Karpas-422 (cell line): ENCODE data around the gene TNFSF18. TPM values are rescaled to one million over a fixed set of nuclear protein-coding genes. Genes with fewer than 3 reads are reported as not detected.
"Not testable (repeated sequence)": the region's sequence is repeated elsewhere in the genome, so short reads cannot be mapped to it uniquely, and the experiment has no call there.

Experiments
- DNase-seq: peaks from one replicate; pipeline ENCODE4 v3.0.0-alpha.2; 2015
- H2AFZ ChIP-seq: fragments of 200-600 bp; sonication (generic); 2 replicates; pipeline ENCODE4 v1.6.1; 2014; ENCODE audit warnings: antibody characterized with exemption, low read length, mixed read lengths
- H3K27ac ChIP-seq: fragments of 200-600 bp; sonication (generic); 2 replicates; pipeline ENCODE4 v1.5.1; 2014; ENCODE audit warnings: mild to moderate bottlenecking, low read length, moderate library complexity
- H3K27me3 ChIP-seq: fragments of 200-600 bp; sonication (generic); 2 replicates; pipeline ENCODE4 v1.6.1; 2014; ENCODE audit warnings: low read length, mixed read lengths
- H3K36me3 ChIP-seq: fragments of 200-600 bp; sonication (generic); 2 replicates; pipeline ENCODE4 v1.6.1; 2014; ENCODE audit warnings: low read length, mixed read lengths; ENCODE audit not compliant: insufficient read depth
- H3K4me1 ChIP-seq: fragments of 200-600 bp; sonication (generic); 2 replicates; pipeline ENCODE4 v1.6.1; 2014; ENCODE audit warnings: mild to moderate bottlenecking, low read length, mixed read lengths
- H3K4me2 ChIP-seq: fragments of 200-600 bp; sonication (generic); 2 replicates; pipeline ENCODE4 v1.6.1; 2014; ENCODE audit warnings: low read length, low read depth, mild to moderate bottlenecking; ENCODE audit not compliant: poor library complexity, severe bottlenecking
- H3K4me3 ChIP-seq: fragments of 200-600 bp; sonication (generic); 2 replicates; pipeline ENCODE4 v1.5.1; 2014; ENCODE audit warnings: mild to moderate bottlenecking, antibody characterized with exemption, low read length, mixed read lengths
- H3K79me2 ChIP-seq: fragments of 200-600 bp; sonication (generic); 2 replicates; pipeline ENCODE4 v1.6.1; 2014; ENCODE audit warnings: mild to moderate bottlenecking, low read length, mixed read lengths
- H3K9ac ChIP-seq: fragments of 200-600 bp; sonication (generic); 2 replicates; pipeline ENCODE4 v1.6.0; 2014; ENCODE audit warnings: low read length
- H3K9me2 ChIP-seq: fragments of 200-600 bp; sonication (generic), shearing (Covaris generic); replicated peaks from 2 replicates; pipeline ENCODE4 v1.6.0; 2014; ENCODE audit warnings: mild to moderate bottlenecking, low read length, moderate library complexity; ENCODE audit not compliant: insufficient read depth
- H3K9me3 ChIP-seq: fragments of 300-700, 200-600 bp; sonication (generic); 2 replicates; pipeline ENCODE4 v1.6.1; 2014; ENCODE audit warnings: low read length, mixed read lengths
- H4K20me1 ChIP-seq: fragments of 200-600 bp; sonication (generic); 2 replicates; pipeline ENCODE4 v1.6.1; 2014; ENCODE audit warnings: mild to moderate bottlenecking, antibody characterized with exemption, low read length, low read depth; ENCODE audit not compliant: insufficient read depth
- total RNA-seq: library from RNA; depleted of rRNA; stranded (reverse); fragments of >200 nt; shearing (Covaris generic); gene quantifications from 2 replicates; pipeline ENCODE4 v1.2.3, GENCODE V29; 2014; ENCODE audit warnings: low replicate concordance

The TNFSF18 gene
- total RNA-seq, 1 experiment from 2014 or later = not detected

DNA sequence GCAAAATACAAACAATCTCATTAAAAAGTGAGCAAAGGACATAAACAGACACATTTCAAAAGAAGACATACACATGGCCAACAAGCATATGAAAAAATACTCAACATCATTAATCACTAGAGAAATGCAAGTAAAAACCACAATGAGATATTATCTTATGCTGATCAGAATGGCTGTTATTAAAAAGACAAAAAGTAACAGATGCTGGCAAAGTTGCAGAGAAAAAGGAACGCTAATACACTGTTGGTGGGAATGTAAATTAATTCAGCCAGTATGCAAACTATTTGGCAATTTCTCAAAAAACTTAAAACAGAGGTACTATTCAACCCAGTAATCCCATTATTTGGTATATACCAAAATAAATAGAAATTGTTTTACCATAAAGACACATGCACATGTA is 32.2 kb upstream of the TNFSF18 start:
- no peak overlapping the region for H3K27ac ChIP-seq

DNA sequence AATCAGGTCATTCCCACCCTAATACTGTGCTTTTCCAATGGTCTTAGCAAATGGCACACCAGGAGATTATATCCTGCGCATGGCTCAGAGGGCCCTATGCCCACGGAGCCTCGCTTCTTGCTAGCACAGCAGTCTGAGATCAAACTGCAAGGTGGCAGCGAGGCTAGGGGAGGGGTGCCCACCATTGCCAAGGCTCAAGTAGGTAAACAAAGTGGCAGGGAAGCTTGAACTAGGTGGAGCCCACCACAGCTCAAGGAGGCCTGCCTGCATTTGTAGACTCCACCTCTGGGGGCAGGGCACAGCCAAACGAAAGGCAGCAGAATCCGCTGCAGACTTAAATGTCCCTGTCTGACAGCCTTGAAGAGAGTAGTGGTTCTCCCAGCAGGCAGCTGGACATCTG is 23.5 kb upstream of the TNFSF18 start:
- H3K9me3 ChIP-seq, H3K4me2 ChIP-seq, H3K4me1 ChIP-seq, H3K9ac ChIP-seq, H3K79me2 ChIP-seq, H3K9me2 ChIP-seq, H2AFZ ChIP-seq, DNase-seq, H3K4me3 ChIP-seq, H3K36me3 ChIP-seq, H3K27me3 ChIP-seq, H4K20me1 ChIP-seq, H3K27ac ChIP-seq: not testable (repeated sequence)

More for the DNA sequence above, 32.2 kb upstream of the TNFSF18 start:
- Histone ChIP-seq H3K9me2 (no peaks in the 10 kb centered on the region), H3K27me3 (no peaks in the 10 kb centered on the region), H3K4me2 (no peak overlapping the region), H3K9ac (no peak overlapping the region), H2AFZ (no peak overlapping the region), H3K4me1 (no peaks in the 10 kb centered on the region), H3K36me3 (no peaks in the 10 kb centered on the region), H4K20me1 (no peaks in the 10 kb centered on the region), H3K9me3 (no peaks in the 10 kb centered on the region), H3K4me3 (no peak overlapping the region), H3K79me2 (no peaks in the 10 kb centered on the region)
- DNase-seq = no peak

DNA sequence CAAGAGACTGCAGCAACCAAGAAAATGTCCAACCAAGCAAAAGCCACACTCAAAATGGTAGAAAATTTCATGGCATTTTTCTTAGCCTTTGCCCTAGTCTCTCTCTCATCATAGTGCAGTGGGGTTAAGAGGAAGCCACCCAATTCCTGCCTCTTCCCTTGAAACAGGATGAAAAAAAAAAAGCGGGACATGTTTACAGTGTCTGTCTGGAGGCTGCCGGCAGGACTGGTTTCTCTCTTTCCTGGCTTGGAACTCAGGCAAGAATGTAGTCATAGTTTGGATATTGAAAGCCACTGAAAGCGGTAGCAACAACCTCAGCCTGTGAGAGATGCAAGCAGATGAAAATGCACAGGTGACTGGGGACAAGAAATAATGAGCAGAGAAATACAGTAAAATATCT is 13.3 kb upstream of the TNFSF18 start:
- Histone ChIP-seq H3K36me3 (no peaks in the 10 kb centered on the region), H3K4me3 (no peak overlapping the region), H3K9me3 (no peaks in the 10 kb centered on the region), H3K27me3 (no peaks in the 10 kb centered on the region), H3K9me2 (no peaks in the 10 kb centered on the region), H3K4me1 (no peaks in the 10 kb centered on the region), H4K20me1 (no peaks in the 10 kb centered on the region), H3K9ac (no peak overlapping the region), H3K4me2 (no peak overlapping the region), H3K79me2 (no peaks in the 10 kb centered on the region), H2AFZ (no peak overlapping the region), H3K27ac (no peak overlapping the region)
- no peak for DNase-seq

DNA sequence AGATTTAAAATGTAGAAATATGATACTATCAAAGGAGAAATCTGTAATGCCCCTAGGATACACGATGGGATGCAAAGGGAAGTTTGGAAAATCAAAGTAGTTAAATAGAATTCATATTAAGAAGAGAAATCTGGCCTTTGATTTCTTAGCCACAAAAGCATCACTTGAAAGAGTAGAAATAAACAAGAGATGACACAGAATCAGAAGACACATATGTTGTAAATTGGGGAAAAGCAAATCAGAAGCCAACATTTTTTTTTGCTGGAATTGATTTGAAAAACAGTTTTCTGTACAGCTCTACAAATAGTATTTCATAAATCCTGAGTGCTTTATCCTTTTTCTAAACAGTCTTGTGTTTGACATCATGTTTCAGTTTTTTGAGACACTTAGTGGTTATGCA is 12.4 kb upstream of the TNFSF18 start:
- no peak for DNase-seq
- Histone ChIP-seq H3K9me3 (no peaks in the 10 kb centered on the region), H3K4me2 (no peak overlapping the region), H3K9me2 (no peaks in the 10 kb centered on the region), H3K36me3 (no peaks in the 10 kb centered on the region), H4K20me1 (no peaks in the 10 kb centered on the region), H2AFZ (no peak overlapping the region), H3K79me2 (no peaks in the 10 kb centered on the region), H3K4me1 (no peaks in the 10 kb centered on the region), H3K4me3 (no peak overlapping the region), H3K9ac (no peak overlapping the region), H3K27me3 (no peaks in the 10 kb centered on the region), H3K27ac (no peak overlapping the region)

DNA sequence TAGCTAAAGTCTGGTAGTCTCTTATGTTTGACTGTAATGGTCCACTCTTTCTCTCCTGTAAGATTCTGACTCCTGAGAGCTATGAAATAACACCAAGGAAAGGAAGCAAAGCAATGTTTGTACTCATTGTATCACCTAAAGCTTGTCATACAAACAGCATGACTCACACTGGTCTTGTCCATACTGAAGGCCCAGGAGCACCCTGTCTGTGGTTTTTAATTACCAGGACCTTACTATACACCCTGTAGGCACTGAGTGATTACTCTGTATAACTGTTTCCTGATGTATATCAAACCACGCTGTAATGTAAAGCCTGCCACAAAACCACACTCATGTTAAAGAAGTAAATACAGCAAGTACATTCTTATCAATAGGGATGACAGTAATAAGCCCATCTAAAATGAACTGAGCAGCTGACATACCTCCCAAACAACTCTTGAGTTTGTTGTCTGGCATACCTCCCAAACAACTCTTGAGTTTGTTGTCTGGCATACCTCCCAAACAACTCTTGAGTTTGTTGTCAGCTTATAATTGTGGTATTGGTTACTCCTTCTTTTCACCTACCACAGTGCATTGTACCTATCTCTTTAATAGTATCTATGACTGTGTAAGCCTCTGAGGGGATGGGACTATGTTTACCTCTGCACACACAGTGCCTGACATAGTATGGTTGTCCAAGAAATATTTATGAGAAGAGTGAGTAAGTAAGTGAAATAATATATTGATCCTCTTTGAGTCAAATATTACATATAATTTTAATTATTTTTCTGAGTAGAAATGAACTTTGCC is 11.6 kb upstream of the TNFSF18 start:
- Histone ChIP-seq H3K36me3 (no peaks in the 10 kb centered on the region), H3K27ac (no peak overlapping the region), H3K9me2 (no peaks in the 10 kb centered on the region), H3K27me3 (no peaks in the 10 kb centered on the region), H4K20me1 (no peaks in the 10 kb centered on the region), H3K79me2 (no peaks in the 10 kb centered on the region), H2AFZ (no peak overlapping the region), H3K4me1 (no peaks in the 10 kb centered on the region), H3K9me3 (no peaks in the 10 kb centered on the region), H3K9ac (no peak overlapping the region), H3K4me2 (no peak overlapping the region), H3K4me3 (no peak overlapping the region)
- no peak for DNase-seq

DNA sequence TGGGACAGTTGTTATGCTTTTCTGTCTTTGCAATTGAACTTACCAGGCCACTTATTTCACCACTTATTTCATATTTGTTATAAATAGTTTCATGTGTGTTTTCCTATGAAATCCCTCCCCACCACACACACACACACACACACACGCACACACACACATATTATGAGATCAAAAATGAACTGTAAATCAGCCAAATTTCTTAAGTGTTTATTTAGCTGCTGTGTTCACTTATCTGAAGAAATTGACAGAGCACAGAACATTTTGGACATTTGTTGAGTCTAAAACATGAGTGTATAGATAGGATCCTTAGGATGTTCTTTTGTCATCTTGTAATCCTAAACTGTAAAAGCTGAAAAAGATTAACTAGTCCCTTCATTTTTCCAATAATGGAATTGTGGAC is 7.8 kb upstream of the TNFSF18 start:
- Histone ChIP-seq H3K27me3 (no peaks in the 10 kb centered on the region), H3K4me3 (no peak overlapping the region), H2AFZ (no peak overlapping the region), H3K4me2 (no peak overlapping the region), H3K27ac (no peak overlapping the region), H3K4me1 (no peaks in the 10 kb centered on the region), H3K36me3 (no peaks in the 10 kb centered on the region), H3K9ac (no peak overlapping the region), H4K20me1 (no peaks in the 10 kb centered on the region), H3K79me2 (no peaks in the 10 kb centered on the region), H3K9me2 (no peaks in the 10 kb centered on the region), H3K9me3 (no peaks in the 10 kb centered on the region)
- DNase-seq = no peak

DNA sequence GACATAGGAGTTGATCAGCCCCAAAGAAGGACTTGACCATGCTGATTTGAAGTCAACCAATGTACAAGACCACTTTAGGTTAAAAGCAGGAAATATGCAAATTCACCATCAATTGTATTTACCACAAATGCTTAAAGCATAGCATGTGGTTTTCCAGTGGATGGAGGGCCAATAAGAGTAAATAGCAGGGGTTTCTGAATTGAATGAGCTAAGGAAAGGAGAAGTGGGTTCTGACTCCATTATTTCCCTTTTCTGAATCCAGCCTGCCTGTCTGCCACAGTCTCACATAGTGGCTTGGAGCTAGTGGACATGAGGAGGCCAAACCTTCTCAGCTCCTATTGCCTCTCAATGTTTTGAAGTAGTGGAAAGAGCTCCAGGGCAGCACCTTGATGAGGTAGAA is 7.2 kb upstream of the TNFSF18 start:
- no peaks in the 10 kb centered on the region for H3K79me2 ChIP-seq
- no peaks in the 10 kb centered on the region for H4K20me1 ChIP-seq
- H3K36me3 ChIP-seq = no peaks in the 10 kb centered on the region
- H3K9ac ChIP-seq = no peak overlapping the region
- H3K9me3 ChIP-seq = no peaks in the 10 kb centered on the region
- H3K27me3 ChIP-seq = no peaks in the 10 kb centered on the region
- H2AFZ ChIP-seq = no peak overlapping the region
- H3K4me3 ChIP-seq = no peak overlapping the region
- no peak overlapping the region for H3K4me2 ChIP-seq
- H3K27ac ChIP-seq = no peak overlapping the region
- DNase-seq = no peak
- H3K9me2 ChIP-seq = no peaks in the 10 kb centered on the region
- no peaks in the 10 kb centered on the region for H3K4me1 ChIP-seq

DNA sequence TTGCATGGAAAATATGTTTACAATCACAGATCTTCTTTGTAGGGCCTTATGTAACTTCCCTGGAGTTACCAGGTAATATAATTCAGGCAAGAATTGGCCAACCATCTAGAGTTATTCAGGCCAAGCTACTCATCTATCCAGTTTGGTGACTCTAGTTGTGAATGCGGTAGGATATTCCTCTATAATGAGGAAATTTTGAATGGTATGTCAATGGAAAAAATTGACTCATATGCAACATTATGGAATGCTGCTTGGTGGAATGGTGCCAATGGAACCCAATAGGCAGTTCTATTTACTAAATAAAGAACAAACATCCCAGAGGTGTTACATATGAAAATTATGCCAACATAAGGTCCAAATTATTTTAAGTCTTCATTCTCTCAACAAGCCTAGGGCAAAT is 5.6 kb upstream of the TNFSF18 start:
- Histone ChIP-seq H3K79me2 (no peaks in the 10 kb centered on the region), H3K4me2 (no peak overlapping the region), H3K27me3 (no peaks in the 10 kb centered on the region), H3K4me1 (no peaks in the 10 kb centered on the region), H3K9me2 (no peaks in the 10 kb centered on the region), H3K36me3 (no peaks in the 10 kb centered on the region), H3K4me3 (no peak overlapping the region), H3K27ac (no peak overlapping the region), H4K20me1 (no peaks in the 10 kb centered on the region), H2AFZ (no peak overlapping the region), H3K9ac (no peak overlapping the region), H3K9me3 (no peaks in the 10 kb centered on the region)
- no peak for DNase-seq
